Measurements from ENCODE around the gene EVC2.

The EVC2 gene

DNA sequence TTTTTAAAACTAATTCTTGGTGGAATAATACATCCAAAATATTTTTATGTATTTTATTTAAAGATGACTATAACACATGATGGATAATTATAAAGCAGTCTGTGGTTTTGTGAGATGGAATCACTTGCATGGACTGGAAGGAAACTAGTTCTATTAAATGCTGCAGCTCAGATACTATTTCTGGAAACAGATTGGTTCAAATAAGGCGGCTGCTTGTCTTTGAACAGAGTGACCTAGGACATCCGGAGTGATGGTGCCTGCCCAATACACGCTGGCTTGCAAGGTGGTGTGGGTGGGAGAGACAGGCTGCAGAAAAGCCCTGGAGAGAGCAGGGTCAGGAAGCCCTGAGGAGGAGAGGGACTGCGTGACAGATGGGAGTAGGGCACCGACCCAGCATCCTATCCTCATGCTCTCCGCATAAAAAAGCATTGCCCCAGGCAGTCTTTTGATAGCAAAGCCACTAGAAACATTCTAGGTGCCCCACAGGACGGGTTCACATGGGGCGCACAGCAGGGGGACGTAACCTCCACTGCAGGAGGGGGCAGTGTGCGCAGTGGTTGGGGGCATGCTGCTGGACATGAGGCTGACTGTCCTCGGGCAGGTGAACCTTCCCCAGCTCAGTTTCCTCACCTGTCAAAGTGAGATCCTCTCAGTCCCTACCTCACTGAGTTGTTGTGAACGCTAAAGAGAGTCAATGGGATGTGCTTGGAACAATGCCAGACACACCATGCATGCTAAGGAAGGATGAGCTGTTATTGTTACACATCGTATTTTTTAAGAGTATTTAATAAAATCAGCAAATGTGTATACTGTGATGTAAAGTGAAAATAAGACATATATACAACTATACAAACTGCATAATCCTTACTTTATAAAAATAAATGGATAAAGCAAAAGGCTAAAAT lies 71.3 kb downstream of the EVC2 start:
- no peak for DNase-seq (ENCODE audit: low read depth)
- H3K4me3 ChIP-seq (replicated peaks; ENCODE audit: low read depth, low read length) = no peak overlapping the region
- TF ChIP-seq, protein P1, sequence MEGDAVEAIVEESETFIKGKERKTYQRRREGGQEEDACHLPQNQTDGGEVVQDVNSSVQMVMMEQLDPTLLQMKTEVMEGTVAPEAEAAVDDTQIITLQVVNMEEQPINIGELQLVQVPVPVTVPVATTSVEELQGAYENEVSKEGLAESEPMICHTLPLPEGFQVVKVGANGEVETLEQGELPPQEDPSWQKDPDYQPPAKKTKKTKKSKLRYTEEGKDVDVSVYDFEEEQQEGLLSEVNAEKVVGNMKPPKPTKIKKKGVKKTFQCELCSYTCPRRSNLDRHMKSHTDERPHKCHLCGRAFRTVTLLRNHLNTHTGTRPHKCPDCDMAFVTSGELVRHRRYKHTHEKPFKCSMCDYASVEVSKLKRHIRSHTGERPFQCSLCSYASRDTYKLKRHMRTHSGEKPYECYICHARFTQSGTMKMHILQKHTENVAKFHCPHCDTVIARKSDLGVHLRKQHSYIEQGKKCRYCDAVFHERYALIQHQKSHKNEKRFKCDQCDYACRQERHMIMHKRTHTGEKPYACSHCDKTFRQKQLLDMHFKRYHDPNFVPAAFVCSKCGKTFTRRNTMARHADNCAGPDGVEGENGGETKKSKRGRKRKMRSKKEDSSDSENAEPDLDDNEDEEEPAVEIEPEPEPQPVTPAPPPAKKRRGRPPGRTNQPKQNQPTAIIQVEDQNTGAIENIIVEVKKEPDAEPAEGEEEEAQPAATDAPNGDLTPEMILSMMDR (IDR thresholded peaks at IDR 0.05; ENCODE audit: low read length, missing control alignments) = no peak

DNA sequence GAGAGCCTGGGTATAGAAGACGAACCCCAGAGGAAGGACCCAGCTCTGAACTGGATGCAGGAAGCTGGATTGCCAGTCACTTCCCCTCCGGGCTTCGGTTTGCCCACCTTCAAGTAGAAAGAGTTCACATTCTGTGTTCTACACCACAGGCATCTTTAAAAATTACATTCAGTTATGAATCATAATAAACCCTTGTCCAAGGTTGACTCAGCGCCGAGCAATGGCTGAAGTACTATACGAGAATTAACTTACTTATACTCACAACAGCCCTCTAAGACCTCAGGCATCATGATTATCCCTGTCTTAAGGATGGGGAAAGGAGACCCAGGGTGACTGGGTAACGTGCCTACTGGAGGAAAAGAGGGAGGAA lies 72.5 kb downstream of the EVC2 start:
- H3K4me3 ChIP-seq (replicated peaks; ENCODE audit: low read depth, low read length) = no peak overlapping the region
- DNase-seq (ENCODE audit: low read depth) = peak; percentile 43
- TF ChIP-seq, protein P1 (IDR thresholded peaks at IDR 0.05; ENCODE audit: low read length, missing control alignments) = no peak

GRCh38 chr4:5632571-5632970 lies 75.8 kb downstream of the EVC2 start:
- no peak for DNase-seq (ENCODE audit: low read depth)

GRCh38 chr4:5632066-5632440 lies 76.3 kb downstream of the EVC2 start:
- no peak overlapping the region for H3K4me3 ChIP-seq (replicated peaks; ENCODE audit: low read depth, low read length)
- DNase-seq (ENCODE audit: low read depth) = no peak
- TF ChIP-seq, protein P1 (IDR thresholded peaks at IDR 0.05; ENCODE audit: low read length, missing control alignments) = no peak

More at GRCh38 chr4:5632571-5632970, 75.8 kb downstream of the EVC2 start:
- TF ChIP-seq, protein P1 (IDR thresholded peaks at IDR 0.05; ENCODE audit: low read length, missing control alignments) = no peak
- H3K4me3 ChIP-seq (replicated peaks; ENCODE audit: low read depth, low read length) = no peak overlapping the region

DNA sequence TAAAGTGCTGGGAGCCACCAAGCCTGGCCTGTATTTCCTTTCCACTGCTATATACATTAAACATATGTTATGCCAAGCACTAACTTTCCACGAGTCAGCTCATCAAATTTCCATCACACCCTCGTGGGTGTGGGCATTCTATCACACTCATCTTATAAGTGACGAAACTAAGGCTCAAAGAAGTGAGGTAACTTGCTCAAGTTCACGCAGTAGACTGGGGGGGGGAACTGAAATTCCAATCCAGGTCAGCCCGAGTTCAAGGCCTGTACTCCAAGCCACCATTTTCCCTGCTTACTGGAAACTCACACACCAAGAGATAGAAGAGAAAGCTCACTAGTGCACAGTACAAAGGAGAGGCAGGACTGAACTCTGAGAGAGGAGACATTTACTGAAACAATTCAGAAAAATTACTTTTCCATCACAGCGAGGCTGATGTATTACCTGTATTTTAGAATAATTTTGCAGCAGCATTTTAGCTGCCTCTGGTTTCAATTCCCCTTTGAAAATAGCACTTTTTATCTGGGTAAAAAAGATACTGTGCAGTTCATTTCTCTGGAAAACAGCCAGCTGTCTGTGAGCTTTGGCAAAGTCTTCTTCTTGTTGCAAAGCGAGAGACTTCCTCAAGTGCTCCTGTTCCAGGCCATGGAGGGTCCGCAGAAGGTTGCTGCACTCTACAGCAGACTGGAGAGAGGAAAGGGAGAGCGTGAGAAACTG lies 76.8 kb downstream of the EVC2 start:
- TF ChIP-seq, protein P1 (IDR thresholded peaks at IDR 0.05; ENCODE audit: low read length, missing control alignments) = no peak
- H3K4me3 ChIP-seq (replicated peaks; ENCODE audit: low read depth, low read length) = no peak overlapping the region
- DNase-seq (ENCODE audit: low read depth) = no peak

- TF ChIP-seq, protein P1 (IDR thresholded peaks at IDR 0.05; ENCODE audit: low read length, missing control alignments) = no peak
Measured at GRCh38 chr4:5630762-5631161, 77.6 kb downstream of the EVC2 start.

More at GRCh38 chr4:5630762-5631161, 77.6 kb downstream of the EVC2 start:
- DNase-seq (ENCODE audit: low read depth) = no peak
- no peak overlapping the region for H3K4me3 ChIP-seq (replicated peaks; ENCODE audit: low read depth, low read length)

All from fibroblast of pulmonary artery (primary cell).